ENCODE data around the gene SYTL2.

- TF ChIP-seq CTCF (IDR thresholded peaks at IDR 0.05) (no peak), POLR2AphosphoS5 (IDR thresholded peaks at IDR 0.05) (no peak)
Measured at GRCh38 chr11:85647078-85647477, 163.9 kb downstream of the SYTL2 start.
